ENCODE data around the gene SLC18A3. TPM values are rescaled to one million over a fixed set of nuclear protein-coding genes. Genes with fewer than 3 reads are reported as not detected.

The SLC18A3 gene
- 0.11 TPM in 1 of 2 replicates, not detected in the other for total RNA-seq (2014; rRNA removed; shearing (Covaris generic))
- not detected in 2 replicates for polyA plus RNA-seq (2015; cell fraction: cytosol; rRNA removed)
- polyA plus RNA-seq (2015; cell fraction: nucleus; rRNA removed) = not detected in 2 replicates

DNA sequence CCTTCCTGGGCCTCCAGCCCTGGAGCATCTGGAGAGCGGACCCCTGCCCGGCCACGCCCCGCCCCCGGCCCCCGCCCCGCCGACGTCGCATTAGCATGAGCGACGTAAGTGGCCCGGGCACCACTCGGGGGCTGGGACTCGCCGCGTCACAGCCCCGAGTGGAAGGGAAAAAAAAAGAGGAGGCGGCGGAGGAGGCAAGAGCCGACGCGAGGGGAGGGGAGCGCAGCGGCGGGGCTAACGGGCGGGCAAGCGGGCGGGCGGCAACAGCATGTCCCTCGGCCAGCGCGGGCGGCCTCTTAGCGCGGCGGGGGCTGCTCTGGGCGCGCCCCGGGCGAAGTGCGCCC, at the start of gene SLC18A3:
TSS of gene SLC18A3 (plus strand) at position 197 of the 344 bp plus-strand sequence. CDS start 431 bp downstream, outside the sequence.
- in situ Hi-C loops (cut with HindIII; ENCODE audit: low pct_unique_long_range_greater_than_20kb, low sequenced_read_pairs) = no loop called here
- no peak for DNase-seq (ENCODE audit: low read depth, low spot score)

DNA sequence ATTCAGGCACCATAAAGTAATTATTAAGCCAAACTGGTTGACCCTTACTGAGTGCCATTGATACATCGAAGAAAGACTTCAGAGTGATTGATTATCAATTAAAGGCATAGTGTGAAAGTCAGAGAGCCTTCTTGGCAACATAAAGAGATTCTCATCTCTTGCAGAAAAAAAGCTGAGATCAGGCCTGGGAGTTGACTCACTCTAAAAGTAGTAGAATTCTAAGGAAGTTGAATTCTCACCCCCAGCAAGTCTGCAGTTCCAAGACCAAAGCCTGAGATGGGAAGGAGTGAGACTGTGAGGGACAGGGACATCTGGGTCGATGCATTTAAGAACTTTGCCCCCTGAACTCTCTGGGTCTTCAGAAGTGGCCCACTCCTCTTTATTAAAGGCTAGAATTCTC, 49.6 kb upstream of the SLC18A3 start:
- in situ Hi-C loops (cut with HindIII; ENCODE audit: low pct_unique_long_range_greater_than_20kb, low sequenced_read_pairs) = no loop called here
- no peak for DNase-seq (ENCODE audit: low read depth, low spot score)

DNA sequence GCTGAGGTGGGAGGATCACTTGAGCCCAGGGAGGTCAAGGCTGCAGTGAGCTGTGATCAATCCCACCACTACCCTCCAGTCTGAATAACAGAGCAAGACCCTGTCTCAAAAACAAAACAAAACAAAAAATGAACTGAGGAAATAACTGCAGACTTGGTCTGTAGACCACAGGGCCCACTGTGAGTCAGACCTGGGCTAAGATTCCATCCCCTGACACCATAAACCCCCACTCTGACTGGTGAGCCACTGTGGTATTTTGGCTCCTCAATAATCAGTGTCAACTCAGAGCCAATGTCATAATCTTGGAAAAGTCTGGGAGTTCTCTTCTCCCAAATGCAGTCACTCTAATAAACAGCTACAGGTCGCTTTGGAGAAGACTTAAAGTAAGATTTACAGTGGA, 47.2 kb upstream of the SLC18A3 start:
- in situ Hi-C loops (cut with HindIII; ENCODE audit: low pct_unique_long_range_greater_than_20kb, low sequenced_read_pairs) = no loop called here
- no peak for DNase-seq (ENCODE audit: low read depth, low spot score)

DNA sequence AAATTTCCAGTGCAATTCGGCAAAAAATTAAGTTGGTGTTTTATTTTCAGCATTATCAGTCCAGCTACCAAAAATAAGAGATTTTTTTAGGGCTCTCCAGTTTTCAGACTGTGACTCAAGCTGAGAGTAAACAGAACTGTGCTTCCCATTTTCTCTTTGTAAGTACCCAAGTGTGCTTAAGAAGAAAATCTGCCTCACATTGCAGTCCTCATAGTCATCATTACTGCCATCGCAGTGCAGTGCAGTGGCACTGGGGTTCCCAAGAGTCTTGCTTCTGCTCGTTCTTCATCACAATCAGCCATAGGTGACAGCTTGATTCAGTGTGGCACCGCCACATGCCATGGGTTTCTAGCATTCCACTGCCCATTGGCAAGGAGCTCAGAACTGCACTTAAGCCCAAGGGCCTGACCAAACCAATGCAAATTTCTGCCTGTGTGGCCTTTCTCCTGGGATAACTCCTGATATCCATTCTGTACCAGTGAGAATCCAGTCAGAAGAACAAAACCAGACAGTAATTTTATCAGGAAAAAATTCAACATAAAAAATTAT, 45.6 kb upstream of the SLC18A3 start:
- in situ Hi-C loops (cut with HindIII; ENCODE audit: low pct_unique_long_range_greater_than_20kb, low sequenced_read_pairs) = no loop called here
- DNase-seq (ENCODE audit: low read depth, low spot score) = no peak

DNA sequence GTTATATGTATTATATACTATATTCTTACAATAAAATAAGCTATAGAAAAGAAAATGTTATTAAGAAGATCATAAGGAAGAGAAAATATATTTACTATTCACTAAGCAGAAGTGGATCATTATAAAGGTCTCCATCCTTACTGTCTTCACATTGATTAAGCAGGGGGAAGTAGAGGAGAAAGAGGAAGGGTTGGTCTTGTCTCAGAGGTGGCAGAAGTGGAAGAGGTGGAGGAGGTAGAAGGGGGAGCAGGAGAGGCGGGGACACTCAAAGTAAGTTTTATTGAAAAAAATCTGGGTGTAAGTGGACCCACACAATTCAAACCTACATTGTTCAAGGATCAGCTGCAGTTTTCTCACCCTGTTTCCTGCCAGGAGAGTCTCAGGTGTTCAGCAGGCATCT, 42.3 kb upstream of the SLC18A3 start:
- in situ Hi-C loops (cut with HindIII; ENCODE audit: low pct_unique_long_range_greater_than_20kb, low sequenced_read_pairs) = no loop called here
- DNase-seq (ENCODE audit: low read depth, low spot score) = no peak

DNA sequence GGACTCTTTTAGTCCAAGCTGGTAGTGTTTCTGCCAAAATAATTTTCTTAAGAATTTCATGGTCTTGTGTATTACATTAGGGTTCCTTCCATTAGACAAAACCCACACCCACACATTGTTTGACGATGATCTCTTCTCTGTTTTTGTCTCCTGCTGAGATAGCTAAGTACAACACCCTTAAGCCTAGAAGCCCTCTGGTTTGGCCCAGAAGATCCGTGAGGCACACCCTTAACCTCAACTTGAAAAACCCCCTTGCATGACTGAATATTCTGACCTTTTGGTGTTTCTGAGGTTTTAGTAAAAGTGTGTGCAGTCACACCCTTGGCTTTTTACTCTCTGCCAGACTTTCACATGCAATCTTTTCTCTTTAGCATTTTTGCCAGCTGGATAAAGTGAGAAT, 41.9 kb upstream of the SLC18A3 start:
- in situ Hi-C loops (cut with HindIII; ENCODE audit: low pct_unique_long_range_greater_than_20kb, low sequenced_read_pairs) = no loop called here
- no peak for DNase-seq (ENCODE audit: low read depth, low spot score)

DNA sequence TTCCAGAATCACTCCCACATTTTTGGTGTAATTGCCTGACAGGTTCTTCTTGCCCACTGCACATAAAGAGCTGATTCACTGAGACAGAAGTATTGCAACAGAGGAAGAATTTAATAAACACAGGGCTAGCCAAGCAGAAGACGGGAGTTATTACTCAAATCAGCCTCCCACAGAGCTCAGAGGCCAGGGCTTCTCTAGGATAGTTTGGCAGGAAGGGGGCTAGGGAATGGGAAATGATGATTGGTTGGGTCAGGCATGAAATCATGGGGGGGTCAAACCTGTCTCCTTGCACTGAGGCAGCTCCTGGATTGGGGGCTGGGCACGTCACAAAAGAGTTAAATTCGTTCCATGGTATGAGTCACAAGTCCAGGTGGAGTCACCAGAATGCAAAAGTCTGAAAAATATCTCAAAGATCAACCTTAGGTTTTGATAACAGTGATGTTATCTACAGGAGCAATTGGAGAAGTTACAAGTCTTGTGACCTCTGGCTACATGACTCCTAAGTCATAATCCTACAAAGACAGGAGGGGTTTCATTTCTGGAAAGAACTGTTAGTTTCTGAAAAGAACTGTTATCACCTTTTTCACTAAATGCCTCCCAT, 41.0 kb upstream of the SLC18A3 start:
- in situ Hi-C loops (cut with HindIII; ENCODE audit: low pct_unique_long_range_greater_than_20kb, low sequenced_read_pairs) = no loop called here
- DNase-seq (ENCODE audit: low read depth, low spot score) = no peak

DNA sequence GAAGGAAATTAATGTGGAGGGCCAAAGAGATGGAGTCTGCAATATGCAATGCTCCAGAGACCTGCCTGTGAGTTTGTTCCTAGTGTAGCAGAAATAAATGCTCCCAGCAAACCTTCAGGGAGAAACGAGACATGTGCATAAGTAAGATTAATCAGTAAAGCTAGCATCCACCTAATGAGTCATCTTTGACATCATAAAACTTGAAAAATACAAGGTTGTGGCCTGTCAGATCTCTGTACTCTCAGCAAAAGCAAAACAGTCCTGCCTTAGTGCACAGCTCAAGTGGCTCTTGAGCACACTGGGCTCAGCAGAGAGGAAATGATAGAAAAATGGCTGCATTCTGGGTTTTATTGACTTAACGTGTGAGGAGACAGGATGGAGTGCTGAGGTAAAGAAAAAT, 38.7 kb upstream of the SLC18A3 start:
- in situ Hi-C loops (cut with HindIII; ENCODE audit: low pct_unique_long_range_greater_than_20kb, low sequenced_read_pairs) = no loop called here
- no peak for DNase-seq (ENCODE audit: low read depth, low spot score)

DNA sequence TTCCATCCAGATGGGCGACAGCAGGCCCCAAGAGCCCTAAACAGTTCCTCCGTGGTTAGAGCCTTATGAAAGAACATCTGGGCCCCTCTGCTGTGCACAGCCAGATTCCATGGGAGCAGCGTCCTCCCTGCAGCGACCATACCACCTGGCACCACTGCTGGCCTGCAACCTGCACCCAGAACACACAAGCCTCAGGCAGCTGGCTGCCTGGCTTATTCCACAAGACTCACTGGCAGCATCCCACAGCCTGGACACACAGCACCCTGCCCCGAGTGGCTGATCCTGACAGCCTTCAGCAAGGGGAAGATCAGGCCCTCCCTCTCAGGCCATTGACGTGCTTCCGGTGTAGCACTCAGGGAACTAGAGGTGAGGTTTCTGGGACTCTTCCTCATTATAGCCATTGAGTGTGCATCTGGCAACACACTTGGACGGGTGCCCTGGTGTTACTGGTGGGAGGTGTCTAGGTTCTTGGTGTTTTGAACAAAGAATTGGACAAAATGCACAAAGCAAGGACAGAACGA, 37.5 kb upstream of the SLC18A3 start:
- no peak for DNase-seq (ENCODE audit: low read depth, low spot score)
- in situ Hi-C loops (cut with HindIII; ENCODE audit: low pct_unique_long_range_greater_than_20kb, low sequenced_read_pairs) = no loop called here

DNA sequence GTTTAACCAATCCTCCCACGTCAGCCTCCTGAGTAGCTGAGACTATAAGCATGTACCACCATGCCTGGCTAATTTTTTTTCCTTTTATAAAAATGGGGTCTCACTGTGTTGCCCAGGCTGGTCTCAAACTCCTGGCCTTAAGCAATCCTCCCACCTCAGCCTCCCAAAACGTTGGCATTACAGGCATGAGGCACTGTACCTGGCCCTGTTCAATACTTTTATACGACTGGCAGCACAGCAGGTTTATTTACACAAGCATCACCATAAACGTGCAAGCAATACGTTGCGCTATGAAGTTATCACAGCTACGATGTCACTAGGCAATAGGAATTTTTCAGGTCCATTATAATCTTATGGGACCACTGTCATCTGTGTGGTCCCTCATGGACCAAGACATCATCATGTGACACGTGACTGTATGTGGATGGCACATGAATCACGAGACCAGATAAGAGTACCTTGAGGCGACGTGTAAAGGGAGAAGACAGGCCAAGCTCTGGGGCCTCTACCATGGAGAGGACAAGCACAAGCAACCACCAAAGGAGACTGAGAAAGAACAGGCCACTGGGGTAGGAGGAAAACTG, 34.5 kb upstream of the SLC18A3 start:
- in situ Hi-C loops (cut with HindIII; ENCODE audit: low pct_unique_long_range_greater_than_20kb, low sequenced_read_pairs) = no loop called here
- DNase-seq (ENCODE audit: low read depth, low spot score) = no peak

DNA sequence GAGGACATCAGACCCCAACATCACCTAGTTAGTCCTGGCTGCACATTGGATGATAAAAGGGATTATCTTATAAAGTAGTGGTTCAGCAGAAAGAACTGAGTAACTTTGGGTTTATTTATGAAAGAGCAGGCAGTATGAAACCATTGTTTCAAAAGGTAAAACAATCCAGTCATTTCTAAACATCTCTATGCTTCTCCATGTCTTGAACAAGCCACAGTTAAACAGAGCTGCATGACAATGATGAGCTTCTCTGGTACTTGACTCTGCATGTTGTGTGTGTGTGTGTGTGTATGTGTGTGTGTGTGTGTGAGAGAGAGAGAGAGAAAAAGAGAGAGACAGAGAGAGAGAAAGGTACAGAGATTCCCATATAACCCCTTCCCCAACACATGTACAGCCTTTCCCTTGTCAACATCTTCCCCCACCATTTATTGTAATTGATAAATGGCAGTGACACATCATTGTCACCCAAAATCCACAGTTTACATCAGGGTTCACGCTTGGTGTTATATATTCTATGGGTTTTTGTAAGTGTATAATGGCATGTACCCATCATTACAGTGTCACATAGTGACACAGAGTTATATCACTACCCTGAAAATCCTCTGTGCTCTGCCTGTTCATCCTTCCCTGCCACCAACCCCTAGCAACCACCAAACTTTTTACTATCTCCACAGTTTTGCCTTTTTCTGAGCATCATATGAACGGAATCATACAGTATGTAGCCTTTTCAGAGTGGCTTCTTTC, 32.8 kb upstream of the SLC18A3 start:
- in situ Hi-C loops (cut with HindIII; ENCODE audit: low pct_unique_long_range_greater_than_20kb, low sequenced_read_pairs) = no loop called here

DNA sequence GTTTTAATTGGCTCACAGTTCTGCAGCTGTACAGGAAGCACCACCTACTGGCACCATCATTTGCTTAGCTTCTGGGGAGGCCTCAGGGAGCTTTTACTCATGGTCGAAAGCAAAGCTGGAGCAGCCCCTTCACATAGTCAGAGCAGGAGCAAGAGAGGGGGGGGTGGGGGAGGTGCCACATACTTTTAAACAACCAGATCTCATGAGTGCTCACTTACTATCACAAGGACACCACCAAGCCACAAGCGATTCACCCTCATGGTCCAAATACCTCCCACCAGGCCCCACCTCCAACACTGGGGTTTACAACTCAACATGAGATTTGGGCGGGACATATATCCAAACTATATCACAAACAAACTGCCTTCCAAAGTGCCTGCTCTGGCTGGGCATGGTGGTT, 31.7 kb upstream of the SLC18A3 start:
- DNase-seq (ENCODE audit: low read depth, low spot score) = no peak
- in situ Hi-C loops (cut with HindIII; ENCODE audit: low pct_unique_long_range_greater_than_20kb, low sequenced_read_pairs) = no loop called here

More for the DNA sequence above, 32.8 kb upstream of the SLC18A3 start:
- DNase-seq (ENCODE audit: low read depth, low spot score) = no peak

DNA sequence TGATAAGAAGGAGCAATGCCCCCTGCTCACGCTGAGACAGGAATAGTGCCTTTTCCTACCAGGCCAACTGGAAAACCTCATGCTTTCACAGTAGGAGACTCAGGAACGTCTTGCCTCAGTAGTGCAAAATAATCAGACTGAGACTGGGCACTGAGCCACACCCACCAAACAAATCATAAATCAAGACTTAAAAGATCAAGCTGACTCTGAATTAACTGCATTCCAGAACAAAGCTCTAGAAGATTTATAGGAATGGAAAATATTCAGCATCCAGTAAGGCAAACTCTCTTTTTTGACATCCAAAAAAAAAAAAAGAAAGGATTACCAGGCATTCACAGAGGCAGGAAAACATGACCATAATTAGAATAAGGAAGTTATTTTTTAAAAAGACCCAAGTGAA, 30.5 kb upstream of the SLC18A3 start:
- DNase-seq (ENCODE audit: low read depth, low spot score) = no peak
- in situ Hi-C loops (cut with HindIII; ENCODE audit: low pct_unique_long_range_greater_than_20kb, low sequenced_read_pairs) = no loop called here

DNA sequence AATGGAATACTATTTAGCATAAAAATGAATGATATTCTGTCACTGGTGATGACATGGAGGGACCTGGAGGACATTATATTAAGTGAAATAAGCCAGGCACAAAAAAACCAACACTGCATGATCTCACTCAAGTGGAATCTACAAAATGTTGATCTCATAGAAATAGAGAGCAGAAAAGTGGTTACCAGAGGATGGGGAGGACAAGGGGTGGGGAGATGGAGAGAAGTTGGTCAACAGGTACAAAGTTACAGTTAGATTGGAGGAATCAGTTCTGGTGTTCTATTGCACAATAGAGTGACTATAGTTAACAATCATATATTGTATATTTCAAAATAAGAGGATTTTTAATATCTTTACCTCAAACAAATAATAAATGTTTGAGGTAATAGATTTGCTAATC, 24.7 kb upstream of the SLC18A3 start:
- in situ Hi-C loops (cut with HindIII; ENCODE audit: low pct_unique_long_range_greater_than_20kb, low sequenced_read_pairs) = no loop called here
- no peak for DNase-seq (ENCODE audit: low read depth, low spot score)

DNA sequence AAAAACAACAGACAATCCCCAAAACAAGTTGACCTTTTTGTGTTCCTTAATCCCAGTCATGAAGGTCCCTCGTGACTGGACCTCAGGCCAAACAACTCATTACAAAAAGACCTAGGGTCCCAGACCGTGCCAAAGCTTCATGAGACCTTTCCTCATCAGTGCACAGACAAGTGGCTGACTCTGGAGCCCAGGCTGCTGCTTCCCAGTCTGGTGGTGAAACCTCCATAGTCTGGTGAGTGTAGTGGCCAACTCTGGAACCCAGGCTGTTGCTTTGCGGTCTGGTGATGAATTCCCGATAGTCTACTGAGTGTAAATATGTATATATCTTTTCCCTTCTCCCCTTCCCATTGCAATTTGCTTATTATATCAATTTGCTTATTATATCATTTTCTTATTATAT, 22.1 kb upstream of the SLC18A3 start:
- DNase-seq (ENCODE audit: low read depth, low spot score) = peak; percentile 49
- in situ Hi-C loops (cut with HindIII; ENCODE audit: low pct_unique_long_range_greater_than_20kb, low sequenced_read_pairs) = no loop called here

DNA sequence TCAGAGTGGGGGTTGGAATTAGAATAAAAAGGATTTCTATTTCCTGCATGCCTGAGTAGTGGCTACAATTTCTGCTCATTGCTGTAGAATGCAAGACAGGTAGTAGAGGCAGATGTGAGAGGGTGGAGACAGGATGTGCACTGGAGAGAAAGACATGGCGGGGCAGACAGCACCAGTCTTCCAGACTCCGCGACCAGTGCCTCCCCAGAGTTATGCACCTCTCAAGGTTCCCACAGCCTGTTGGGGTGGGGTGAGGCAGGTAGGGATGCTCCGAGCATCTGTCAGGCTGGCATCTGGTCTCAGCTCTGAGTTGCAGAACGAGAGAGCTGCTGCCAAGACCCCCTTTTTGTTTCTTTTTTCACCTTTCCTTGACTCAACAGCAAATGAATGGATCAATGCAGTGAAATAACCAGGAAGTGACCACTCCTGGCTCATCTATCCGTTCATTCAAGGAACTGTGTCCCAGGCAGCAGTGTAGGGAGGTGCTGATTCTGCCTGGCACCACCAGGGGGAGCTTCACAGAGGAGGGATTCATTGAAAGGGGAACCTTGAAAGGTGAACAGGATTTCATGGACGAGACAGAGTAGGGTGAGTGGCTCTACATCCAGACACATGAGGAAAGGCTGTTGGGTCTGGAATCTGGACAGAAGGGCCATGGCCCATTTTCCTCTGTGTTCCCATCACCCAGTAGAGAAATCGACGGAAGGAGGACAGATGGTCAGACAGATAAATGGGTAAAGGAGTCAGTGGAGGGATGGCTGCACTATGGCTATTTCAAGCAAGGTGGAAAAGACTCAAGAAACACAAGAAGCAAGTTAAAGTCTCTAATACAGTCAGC, 17.2 kb upstream of the SLC18A3 start:
- in situ Hi-C loops (cut with HindIII; ENCODE audit: low pct_unique_long_range_greater_than_20kb, low sequenced_read_pairs) = no loop called here
- DNase-seq (ENCODE audit: low read depth, low spot score) = peak; percentile 74

DNA sequence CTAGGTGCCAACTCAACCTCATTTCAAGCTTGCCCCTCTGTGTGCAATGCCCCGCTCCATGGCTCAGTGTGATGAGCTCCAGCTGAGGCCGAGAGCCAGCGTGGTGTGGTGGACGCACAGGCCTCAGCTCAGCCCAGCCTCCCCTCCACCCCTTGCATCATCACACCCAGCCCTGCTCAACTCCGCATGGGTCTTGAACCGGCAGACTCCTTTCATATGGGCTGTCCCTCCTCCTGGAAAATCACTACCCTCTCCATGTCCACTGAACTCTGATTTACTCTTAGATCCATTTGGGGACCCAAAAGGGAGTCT, 16.6 kb upstream of the SLC18A3 start:
- in situ Hi-C loops (cut with HindIII; ENCODE audit: low pct_unique_long_range_greater_than_20kb, low sequenced_read_pairs) = no loop called here
- no peak for DNase-seq (ENCODE audit: low read depth, low spot score)

DNA sequence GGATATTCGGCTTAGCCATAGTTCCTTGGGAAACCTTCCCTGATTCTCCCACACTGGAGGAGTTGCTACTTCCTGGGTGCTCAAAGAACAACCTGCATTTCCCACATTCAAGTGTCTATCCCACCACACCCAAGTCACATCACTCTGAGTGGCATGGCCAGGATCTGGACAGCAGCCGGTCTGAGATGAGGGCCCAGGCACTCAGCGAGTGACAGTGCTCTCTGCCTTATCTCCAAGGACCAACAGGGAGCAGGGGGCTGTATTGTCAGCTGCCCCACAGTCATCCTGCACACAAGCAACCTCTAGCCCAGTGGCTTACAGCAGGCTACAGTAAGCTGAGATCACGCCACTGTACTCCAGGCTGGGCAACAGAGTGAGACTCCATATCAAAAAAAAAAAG, 16.1 kb upstream of the SLC18A3 start:
- no peak for DNase-seq (ENCODE audit: low read depth, low spot score)
- in situ Hi-C loops (cut with HindIII; ENCODE audit: low pct_unique_long_range_greater_than_20kb, low sequenced_read_pairs) = no loop called here
